Forelimb muscle (tissue), 1 donor: ENCODE measurements around the gene AVPR1B. TPM values are rescaled to one million over a fixed set of nuclear protein-coding genes. Genes with fewer than 3 reads are reported as not detected.
"Not testable (repeated sequence)": the region's sequence is repeated elsewhere in the genome, so short reads cannot be mapped to it uniquely, and the experiment has no call there.

ENCODE experiments used
- DNase-seq: peaks from one replicate; pipeline ENCODE4 v3.0.0-alpha.2; 2013; ENCODE audit warnings: low read depth
- polyA plus RNA-seq: library from polyadenylated mRNA; unstranded; fragments of 120-200 nt; gene quantifications from one replicate; pipeline ENCODE4 v1.2.1, GENCODE V29; 2013; ENCODE audit not compliant: insufficient read length

Gene AVPR1B
- polyA plus RNA-seq, 1 donor, result 0.24 TPM

- no peak for DNase-seq
These were observed 34.1 kb downstream of the AVPR1B start for GRCh38 chr1:206082831-206083695.

- no peak for DNase-seq
These were observed 35.3 kb downstream of the AVPR1B start for GRCh38 chr1:206081856-206082255.

GRCh38 chr1:206080026-206080820 is 37.0 kb downstream of the AVPR1B start:
- no peak for DNase-seq

GRCh38 chr1:206079135-206079534 is 38.1 kb downstream of the AVPR1B start:
- no peak for DNase-seq

GRCh38 chr1:206075786-206076755 is 41.1 kb downstream of the AVPR1B start:
- DNase-seq, result no peak

- no peak for DNase-seq
These were observed 42.3 kb downstream of the AVPR1B start for GRCh38 chr1:206074839-206075238.

- no peak for DNase-seq
These were observed 46.4 kb downstream of the AVPR1B start for GRCh38 chr1:206070627-206071304.

- DNase-seq, result no peak
These were observed 48.9 kb downstream of the AVPR1B start for GRCh38 chr1:206068314-206068713.

GRCh38 chr1:206067486-206068227 is 49.5 kb downstream of the AVPR1B start:
- no peak for DNase-seq

- DNase-seq, result no peak
These were observed 50.6 kb downstream of the AVPR1B start for GRCh38 chr1:206066479-206067171.

- no peak for DNase-seq
These were observed 51.5 kb downstream of the AVPR1B start for GRCh38 chr1:206065547-206066145.

GRCh38 chr1:206064501-206064900 is 52.7 kb downstream of the AVPR1B start:
- not testable (repeated sequence) for DNase-seq

- DNase-seq, result not testable (repeated sequence)
These were observed 53.2 kb downstream of the AVPR1B start for GRCh38 chr1:206064001-206064400.

- DNase-seq, result no peak
These were observed 54.7 kb downstream of the AVPR1B start for GRCh38 chr1:206062464-206062863.

- no peak for DNase-seq
These were observed 56.3 kb downstream of the AVPR1B start for GRCh38 chr1:206060844-206061243.
